Ishikawa (cell line): ENCODE results near the gene SLAMF8.

Experiments
- CEBPB ChIP-seq: IDR thresholded peaks from 2 replicates; pipeline ENCODE4 v1.6.1; 2012
- CREB1 ChIP-seq: IDR thresholded peaks from 2 replicates; pipeline ENCODE4 v1.6.1; 2012; ENCODE audit warnings: low read depth
- EP300 ChIP-seq: IDR thresholded peaks from 2 replicates; pipeline ENCODE4 v1.6.1; 2012; ENCODE audit warnings: borderline replicate concordance
- MAX ChIP-seq: IDR thresholded peaks from 2 replicates; pipeline ENCODE4 v1.6.1; 2012
- RAD21 ChIP-seq: IDR thresholded peaks from 2 replicates; pipeline ENCODE4 v1.6.1; 2012; ENCODE audit warnings: low read depth
- TAF1 ChIP-seq: IDR thresholded peaks from 2 replicates; pipeline ENCODE4 v1.6.1; 2012; ENCODE audit warnings: low read depth, mild to moderate bottlenecking
- TEAD4 ChIP-seq: IDR thresholded peaks from 2 replicates; pipeline ENCODE4 v1.6.1; 2012
- YY1 ChIP-seq: IDR thresholded peaks from 2 replicates; pipeline ENCODE4 v1.6.1; 2012; ENCODE audit warnings: low read depth
- ZBTB7A ChIP-seq: IDR thresholded peaks from 2 replicates; pipeline ENCODE4 v1.6.1; 2012; ENCODE audit warnings: low read depth

- no peak for TF ChIP-seq EP300
- TF ChIP-seq YY1: no peak
- no peak for TF ChIP-seq MAX
- no peak for TF ChIP-seq CEBPB
- TF ChIP-seq RAD21: no peak
- TF ChIP-seq CREB1: no peak
- no peak for TF ChIP-seq ZBTB7A
- TF ChIP-seq TAF1: no peak
- TF ChIP-seq TEAD4: no peak
Measured at GRCh38 chr1:159879136-159879535, 52.5 kb downstream of the SLAMF8 start.
